WI38 (cell line): ENCODE measurements around the gene GRK3.

Experiments used
- H3K4me3 ChIP-seq: 2 replicates; pipeline ENCODE4 v1.5.1; 2011; ENCODE audit warnings: low read depth, mild to moderate bottlenecking, control low read depth, low read length
- TF ChIP-seq, protein P1 (sequence below): IDR thresholded peaks from 2 replicates; pipeline ENCODE4 v1.5.1; 2012; ENCODE audit warnings: low read depth, mild to moderate bottlenecking, control low read depth, low read length

Gene GRK3

DNA sequence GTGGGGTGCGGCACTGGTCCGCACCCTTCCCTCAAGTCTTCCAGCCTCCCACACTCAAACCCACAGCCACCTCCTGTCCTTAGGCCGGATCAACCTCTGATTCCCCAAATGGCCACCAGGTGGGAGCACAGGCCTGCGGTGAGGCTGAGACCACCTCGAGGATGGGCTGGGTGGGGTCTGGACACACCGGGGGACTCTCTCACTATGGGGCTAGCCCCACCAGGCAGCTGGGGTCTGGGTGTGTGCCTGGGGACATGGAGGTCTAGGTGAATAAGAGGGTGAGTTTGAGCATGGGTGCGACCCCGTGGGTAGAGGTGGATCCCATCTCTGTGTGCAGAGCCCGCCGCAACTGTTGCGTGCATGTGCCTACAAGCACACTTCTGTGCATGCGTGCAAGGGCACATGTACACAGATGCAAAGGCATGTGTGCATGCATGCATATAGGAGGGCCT lies 210.1 kb downstream of the GRK3 start:
- H3K4me3 ChIP-seq = no peak overlapping the region
- TF ChIP-seq, protein P1, sequence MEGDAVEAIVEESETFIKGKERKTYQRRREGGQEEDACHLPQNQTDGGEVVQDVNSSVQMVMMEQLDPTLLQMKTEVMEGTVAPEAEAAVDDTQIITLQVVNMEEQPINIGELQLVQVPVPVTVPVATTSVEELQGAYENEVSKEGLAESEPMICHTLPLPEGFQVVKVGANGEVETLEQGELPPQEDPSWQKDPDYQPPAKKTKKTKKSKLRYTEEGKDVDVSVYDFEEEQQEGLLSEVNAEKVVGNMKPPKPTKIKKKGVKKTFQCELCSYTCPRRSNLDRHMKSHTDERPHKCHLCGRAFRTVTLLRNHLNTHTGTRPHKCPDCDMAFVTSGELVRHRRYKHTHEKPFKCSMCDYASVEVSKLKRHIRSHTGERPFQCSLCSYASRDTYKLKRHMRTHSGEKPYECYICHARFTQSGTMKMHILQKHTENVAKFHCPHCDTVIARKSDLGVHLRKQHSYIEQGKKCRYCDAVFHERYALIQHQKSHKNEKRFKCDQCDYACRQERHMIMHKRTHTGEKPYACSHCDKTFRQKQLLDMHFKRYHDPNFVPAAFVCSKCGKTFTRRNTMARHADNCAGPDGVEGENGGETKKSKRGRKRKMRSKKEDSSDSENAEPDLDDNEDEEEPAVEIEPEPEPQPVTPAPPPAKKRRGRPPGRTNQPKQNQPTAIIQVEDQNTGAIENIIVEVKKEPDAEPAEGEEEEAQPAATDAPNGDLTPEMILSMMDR = peak; percentile 48

GRCh38 chr22:25775531-25775930 lies 211.1 kb downstream of the GRK3 start:
- TF ChIP-seq, protein P1 = no peak

DNA sequence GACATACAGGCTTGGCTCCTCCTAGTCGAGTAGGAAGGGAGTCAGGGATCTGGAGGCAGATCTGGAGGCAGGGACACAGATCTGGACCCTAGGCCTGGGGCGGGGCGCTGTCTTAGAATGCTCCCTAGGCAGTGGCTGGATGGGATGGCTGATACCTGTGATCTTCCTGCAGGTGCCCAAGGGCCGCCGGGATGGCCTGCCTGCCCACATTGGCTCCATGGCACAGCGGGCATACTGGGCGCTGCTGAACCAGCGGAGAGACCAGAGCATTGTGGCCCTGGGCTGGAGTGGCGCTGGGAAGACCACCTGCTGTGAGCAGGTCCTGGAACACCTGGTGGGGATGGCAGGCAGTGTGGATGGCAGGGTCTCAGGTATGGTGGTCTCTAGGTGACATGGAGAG lies 212.9 kb downstream of the GRK3 start:
- TF ChIP-seq, protein P1 = no peak
- no peak overlapping the region for H3K4me3 ChIP-seq

More at GRCh38 chr22:25775531-25775930, 211.1 kb downstream of the GRK3 start:
- no peak overlapping the region for H3K4me3 ChIP-seq

DNA sequence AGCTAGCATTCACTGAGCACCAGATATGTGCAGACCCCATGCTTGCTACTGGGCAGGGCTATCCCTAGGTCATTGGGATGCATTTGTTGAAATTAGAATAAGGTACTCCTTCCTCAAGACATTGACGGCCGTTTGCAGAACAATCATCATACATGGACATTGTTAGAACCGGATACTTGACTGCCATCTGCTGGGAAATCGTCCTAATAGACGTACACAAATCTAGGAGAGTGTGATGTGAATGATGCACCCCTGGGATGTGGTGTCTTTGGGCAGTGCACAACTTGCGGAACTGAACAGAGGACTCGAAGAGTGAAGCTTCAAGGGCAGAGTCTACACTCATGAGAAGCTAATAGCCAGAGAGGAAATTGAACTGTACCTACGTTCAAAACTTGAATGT lies 213.4 kb downstream of the GRK3 start:
- H3K4me3 ChIP-seq = no peak overlapping the region
- TF ChIP-seq, protein P1 = 0 out of 2 replicates have a peak, but pooled peaks have one; percentile 18
